Gastroesophageal sphincter (tissue), 4 donors: ENCODE measurements around the gene ARL8B. TPM values are rescaled to one million over a fixed set of nuclear protein-coding genes. Genes with fewer than 3 reads are reported as not detected.

Experiments used
- ATAC-seq: fragments of 150-250 bp; one replicate; pipeline ENCODE4 v1.9.1; 2016; ENCODE audit warnings: mild to moderate bottlenecking, moderate library complexity
- H3K27ac ChIP-seq, 4 donors: fragments of 200-600 bp; sonication (generic) in 3 of 4; 1 replicate in 3 of 4; 2 replicates in 1 of 4; pipeline ENCODE4 v1.5.1; 2016 to 2019
- H3K27me3 ChIP-seq: fragments of 200-600 bp; sonication (generic); one replicate; pipeline ENCODE4 v1.5.1; 2019
- H3K36me3 ChIP-seq, 2 donors: fragments of 200-600 bp; sonication (generic); one replicate each; pipeline ENCODE4 v1.5.1; 2019; ENCODE audit warnings: control low read depth in 1 of 2
- H3K4me1 ChIP-seq, 3 donors: fragments of 200-600 bp; sonication (generic); 1 replicate in 2 of 3; 2 replicates in 1 of 3; pipeline ENCODE4 v1.5.1; 2016 to 2019; ENCODE audit warnings: control low read depth in 2 of 3
- H3K4me3 ChIP-seq, 2 donors: fragments of 200-600 bp; sonication (generic); one replicate each; pipeline ENCODE4 v1.5.1; 2019; ENCODE audit warnings: mild to moderate bottlenecking in 1 of 2, moderate library complexity in 1 of 2
- H3K9me3 ChIP-seq, 3 donors: fragments of 200-600 bp; sonication (generic); one replicate each; pipeline ENCODE4 v1.5.1; 2017 to 2019; ENCODE audit warnings: control low read depth in 2 of 3
- EP300 ChIP-seq: sonication (generic); formaldehyde crosslinking; IDR thresholded peaks from one replicate; pipeline ENCODE4 v1.6.1; 2017; ENCODE audit warnings: antibody characterized with exemption, mild to moderate bottlenecking
- POLR2A ChIP-seq, 2 donors: fragments of 450-650 bp; IDR thresholded peaks; one replicate each; pipeline ENCODE4 v1.6.1; 2017; ENCODE audit warnings: antibody characterized with exemption in 2 of 2, mild to moderate bottlenecking in 2 of 2, moderate library complexity in 1 of 2
- POLR2AphosphoS5 ChIP-seq: sonication (generic); formaldehyde crosslinking; IDR thresholded peaks from one replicate; pipeline ENCODE4 v1.6.1; 2017; ENCODE audit warnings: antibody characterized with exemption
- WGBS, 2 donors: methylation state at CpG; one replicate each; pipeline ENCODE4 v1.1.5; 2018; ENCODE audit warnings: low coverage in 1 of 2; 5-methylcytosine and 5-hydroxymethylcytosine counted together
- total RNA-seq, 4 donors: library from RNA; depleted of rRNA; stranded (reverse); fragments of >200 nt; gene quantifications; one replicate each; pipeline ENCODE4 v1.1.0, GENCODE V29; 2016
- TF ChIP-seq, protein P1 (sequence below), 4 experiments: fragments of 200-600 bp in 2 of 4; fragments of 450-650 bp in 2 of 4; sonication (generic) in 1 of 4; IDR thresholded peaks; one replicate each; pipeline ENCODE4 v1.5.1; 2017 to 2019; ENCODE audit warnings: antibody characterized with exemption in 4 of 4, mild to moderate bottlenecking in 2 of 4, moderate library complexity in 2 of 4

Gene ARL8B
- total RNA-seq, 4 donors from 2014 or later: 41.5 to 59.9 (median 50.9) TPM

GRCh38 chr3:5218815-5219214 is 96.7 kb downstream of the ARL8B start:
- Histone ChIP-seq H3K27ac (peak overlapping the region in 1 of 4 donors; percentile 36), H3K9me3 (no peaks in the 10 kb centered on the region), H3K27me3 (no peaks in the 10 kb centered on the region), H3K36me3 (peaks cover 0 to 52% of the 10 kb centered on the region in 2 donors), H3K4me3 (no peak overlapping the region), H3K4me1 (peaks cover 0 to 20% (median 0%) of the 10 kb centered on the region in 3 donors)
- no peak for ATAC-seq
- WGBS, 2 donors: 32 to 39% methylated on average over 5 of the region's 5 CpGs
- no peak for TF ChIP-seq POLR2A (IDR thresholded peaks at IDR 0.05)
- TF ChIP-seq EP300: no peak
- TF ChIP-seq, protein P1, sequence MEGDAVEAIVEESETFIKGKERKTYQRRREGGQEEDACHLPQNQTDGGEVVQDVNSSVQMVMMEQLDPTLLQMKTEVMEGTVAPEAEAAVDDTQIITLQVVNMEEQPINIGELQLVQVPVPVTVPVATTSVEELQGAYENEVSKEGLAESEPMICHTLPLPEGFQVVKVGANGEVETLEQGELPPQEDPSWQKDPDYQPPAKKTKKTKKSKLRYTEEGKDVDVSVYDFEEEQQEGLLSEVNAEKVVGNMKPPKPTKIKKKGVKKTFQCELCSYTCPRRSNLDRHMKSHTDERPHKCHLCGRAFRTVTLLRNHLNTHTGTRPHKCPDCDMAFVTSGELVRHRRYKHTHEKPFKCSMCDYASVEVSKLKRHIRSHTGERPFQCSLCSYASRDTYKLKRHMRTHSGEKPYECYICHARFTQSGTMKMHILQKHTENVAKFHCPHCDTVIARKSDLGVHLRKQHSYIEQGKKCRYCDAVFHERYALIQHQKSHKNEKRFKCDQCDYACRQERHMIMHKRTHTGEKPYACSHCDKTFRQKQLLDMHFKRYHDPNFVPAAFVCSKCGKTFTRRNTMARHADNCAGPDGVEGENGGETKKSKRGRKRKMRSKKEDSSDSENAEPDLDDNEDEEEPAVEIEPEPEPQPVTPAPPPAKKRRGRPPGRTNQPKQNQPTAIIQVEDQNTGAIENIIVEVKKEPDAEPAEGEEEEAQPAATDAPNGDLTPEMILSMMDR (IDR thresholded peaks at IDR 0.05): no peak
- TF ChIP-seq POLR2AphosphoS5: no peak

- Histone ChIP-seq H3K4me3 (no peak overlapping the region), H3K27me3 (no peaks in the 10 kb centered on the region), H3K36me3 (peaks cover 0 to 48% of the 10 kb centered on the region in 2 donors), H3K27ac (peak overlapping the region in 1 of 4 donors; percentile 36), H3K9me3 (no peaks in the 10 kb centered on the region), H3K4me1 (peaks cover 0 to 20% (median 0%) of the 10 kb centered on the region in 3 donors)
- WGBS, 2 donors: 73 to 84% methylated on average over 4 of the region's 4 CpGs
- ATAC-seq: no peak
- TF ChIP-seq EP300: no peak
- no peak for TF ChIP-seq POLR2A (IDR thresholded peaks at IDR 0.05)
- TF ChIP-seq POLR2AphosphoS5: no peak
- TF ChIP-seq, protein P1 (IDR thresholded peaks at IDR 0.05): no peak
Observed at GRCh38 chr3:5219216-5219615, 97.1 kb downstream of the ARL8B start.

- Histone ChIP-seq H3K4me3 (no peak overlapping the region), H3K27ac (no peak overlapping the region), H3K4me1 (peaks cover 0 to 20% (median 0%) of the 10 kb centered on the region in 3 donors), H3K36me3 (peaks cover 0 to 38% of the 10 kb centered on the region in 2 donors), H3K27me3 (no peaks in the 10 kb centered on the region), H3K9me3 (no peaks in the 10 kb centered on the region)
- 61 to 89% methylated on average over 4 to 5 of the region's 5 CpGs for WGBS, 2 donors
- no peak for ATAC-seq
- TF ChIP-seq EP300 (no peak), POLR2AphosphoS5 (no peak), POLR2A (IDR thresholded peaks at IDR 0.05) (no peak)
- TF ChIP-seq, protein P1 (IDR thresholded peaks at IDR 0.05): no peak
Observed at GRCh38 chr3:5220193-5220592, 98.1 kb downstream of the ARL8B start.

GRCh38 chr3:5220667-5221431 is 98.8 kb downstream of the ARL8B start:
- H3K36me3 ChIP-seq: peaks cover 0 to 32% of the 10 kb centered on the region in 2 donors
- H3K27ac ChIP-seq: no peak overlapping the region
- H3K4me1 ChIP-seq: peaks cover 0 to 20% (median 0%) of the 10 kb centered on the region in 3 donors
- 93 to 100% methylated on average over 1 to 3 of the region's 11 CpGs for WGBS, 2 donors
- ATAC-seq: no peak
- TF ChIP-seq, protein P1 (IDR thresholded peaks at IDR 0.05): no peak
- TF ChIP-seq POLR2A (IDR thresholded peaks at IDR 0.05) (no peak), EP300 (no peak)
- H3K9me3 ChIP-seq: no peaks in the 10 kb centered on the region
- H3K4me3 ChIP-seq: no peak overlapping the region
- no peaks in the 10 kb centered on the region for H3K27me3 ChIP-seq

DNA sequence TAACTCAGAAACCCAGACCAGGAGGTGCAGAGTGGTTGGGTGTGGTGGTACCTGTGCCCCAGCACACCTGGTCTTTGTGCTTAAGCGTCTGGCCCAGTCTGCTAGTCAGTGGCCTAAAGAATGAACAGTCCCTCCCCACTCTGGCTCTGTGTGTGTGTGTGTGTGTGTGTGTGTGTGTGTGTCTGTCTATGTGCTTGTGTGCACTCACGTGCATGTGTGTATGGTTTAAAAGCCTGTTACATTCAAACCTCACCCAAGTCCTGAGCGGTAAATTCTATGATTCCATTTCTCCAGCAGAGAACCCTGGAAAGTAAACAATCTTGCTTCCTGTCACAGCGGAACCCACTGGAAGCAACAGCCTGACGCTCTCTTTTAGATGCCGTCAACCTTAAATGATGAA is 99.6 kb downstream of the ARL8B start:
- Histone ChIP-seq H3K9me3 (no peaks in the 10 kb centered on the region), H3K36me3 (peaks cover 0 to 23% of the 10 kb centered on the region in 2 donors), H3K27me3 (no peaks in the 10 kb centered on the region), H3K4me1 (peaks cover 0 to 20% (median 0%) of the 10 kb centered on the region in 3 donors), H3K27ac (no peak overlapping the region), H3K4me3 (no peak overlapping the region)
- no peak for ATAC-seq
- no peak for TF ChIP-seq POLR2A (IDR thresholded peaks at IDR 0.05)
- no peak for TF ChIP-seq POLR2AphosphoS5
- no peak for TF ChIP-seq EP300
- TF ChIP-seq, protein P1 (IDR thresholded peaks at IDR 0.05): no peak
- 55 to 57% methylated on average over 2 to 6 of the region's 6 CpGs for WGBS, 2 donors
